NCI-H524 treated with DMSO at 0.1 percent for 48 hours (cell line): ENCODE results near the gene MEI4.

Source experiments
- DNase-seq: peaks from one replicate; lab custom pipeline; 2025; lab: John Stamatoyannopoulos, UW

Gene MEI4

DNA sequence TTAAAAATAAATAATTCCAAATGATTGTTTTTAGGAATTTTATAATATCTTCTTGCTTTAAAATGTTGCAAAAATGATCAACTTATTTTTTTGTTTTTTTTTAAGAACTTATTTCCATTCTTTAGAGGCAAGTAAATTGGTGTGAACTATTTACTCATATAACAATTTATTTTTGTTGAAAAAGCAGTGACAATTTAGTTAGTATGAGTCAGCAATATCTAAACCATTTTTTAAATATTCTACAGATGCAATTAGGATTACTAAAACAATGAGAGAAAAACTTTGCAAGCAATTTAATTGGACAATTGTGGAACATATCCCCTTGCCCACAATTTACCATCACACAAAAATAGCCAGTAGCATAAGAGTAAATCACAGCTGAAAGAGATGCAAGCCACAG, 319.5 kb downstream of the MEI4 start:
- DNase-seq: no peak
